HG03439 (cell line): ENCODE results near the gene SART3.

Experiments
- ATAC-seq: cut with Tn5 transposase; IDR thresholded peaks from one replicate; pipeline ENCODE4 v1.9.1; 2021; ENCODE audit warnings: mild to moderate bottlenecking, moderate library complexity; ENCODE audit not compliant: unreplicated experiment

SART3 gene, protein sequence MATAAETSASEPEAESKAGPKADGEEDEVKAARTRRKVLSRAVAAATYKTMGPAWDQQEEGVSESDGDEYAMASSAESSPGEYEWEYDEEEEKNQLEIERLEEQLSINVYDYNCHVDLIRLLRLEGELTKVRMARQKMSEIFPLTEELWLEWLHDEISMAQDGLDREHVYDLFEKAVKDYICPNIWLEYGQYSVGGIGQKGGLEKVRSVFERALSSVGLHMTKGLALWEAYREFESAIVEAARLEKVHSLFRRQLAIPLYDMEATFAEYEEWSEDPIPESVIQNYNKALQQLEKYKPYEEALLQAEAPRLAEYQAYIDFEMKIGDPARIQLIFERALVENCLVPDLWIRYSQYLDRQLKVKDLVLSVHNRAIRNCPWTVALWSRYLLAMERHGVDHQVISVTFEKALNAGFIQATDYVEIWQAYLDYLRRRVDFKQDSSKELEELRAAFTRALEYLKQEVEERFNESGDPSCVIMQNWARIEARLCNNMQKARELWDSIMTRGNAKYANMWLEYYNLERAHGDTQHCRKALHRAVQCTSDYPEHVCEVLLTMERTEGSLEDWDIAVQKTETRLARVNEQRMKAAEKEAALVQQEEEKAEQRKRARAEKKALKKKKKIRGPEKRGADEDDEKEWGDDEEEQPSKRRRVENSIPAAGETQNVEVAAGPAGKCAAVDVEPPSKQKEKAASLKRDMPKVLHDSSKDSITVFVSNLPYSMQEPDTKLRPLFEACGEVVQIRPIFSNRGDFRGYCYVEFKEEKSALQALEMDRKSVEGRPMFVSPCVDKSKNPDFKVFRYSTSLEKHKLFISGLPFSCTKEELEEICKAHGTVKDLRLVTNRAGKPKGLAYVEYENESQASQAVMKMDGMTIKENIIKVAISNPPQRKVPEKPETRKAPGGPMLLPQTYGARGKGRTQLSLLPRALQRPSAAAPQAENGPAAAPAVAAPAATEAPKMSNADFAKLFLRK

DNA sequence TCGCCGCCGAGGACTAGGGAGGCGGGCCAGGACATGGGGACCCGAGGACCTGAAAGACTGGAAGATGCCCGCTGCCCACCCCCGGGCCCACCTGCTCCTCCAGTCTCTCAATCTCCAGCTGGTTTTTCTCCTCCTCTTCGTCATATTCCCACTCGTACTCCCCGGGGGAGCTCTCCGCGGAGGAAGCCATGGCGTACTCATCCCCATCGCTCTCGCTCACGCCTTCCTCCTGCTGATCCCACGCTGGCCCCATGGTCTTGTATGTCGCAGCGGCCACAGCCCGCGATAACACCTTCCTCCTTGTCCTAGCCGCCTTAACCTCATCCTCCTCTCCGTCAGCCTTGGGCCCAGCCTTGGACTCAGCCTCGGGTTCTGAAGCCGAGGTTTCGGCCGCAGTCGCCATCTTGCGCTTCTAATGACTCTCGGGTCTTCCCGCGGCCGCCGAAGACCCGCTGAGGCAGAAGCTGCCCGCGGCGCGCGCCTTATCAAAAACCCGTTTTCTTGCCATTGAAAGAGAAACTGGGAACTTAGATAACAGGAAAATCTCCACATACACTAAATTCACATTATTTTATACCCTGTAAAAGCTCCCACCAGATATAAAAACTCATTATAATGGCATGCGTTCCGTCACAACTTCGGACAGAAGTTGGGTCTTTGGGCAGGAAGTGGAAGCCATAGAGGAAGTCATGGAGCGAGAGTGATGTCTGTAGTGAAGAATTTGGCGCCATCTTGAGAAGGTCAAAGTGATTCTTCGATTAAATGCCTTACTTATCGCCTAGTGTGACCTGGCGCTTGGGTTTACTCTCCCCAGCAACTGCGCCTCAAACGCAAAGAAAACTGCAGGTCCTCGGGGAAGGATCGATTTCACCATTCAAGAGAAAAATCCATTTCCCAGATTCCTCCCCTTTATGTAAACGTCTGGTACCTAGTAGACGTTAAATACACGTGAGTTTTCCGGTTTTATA is at the start of gene SART3:
SART3 (minus strand) TSS at position 422 of the 968 bp plus-strand sequence; CDS start at position 403, 19 bp downstream.
- peak; percentile 44 for ATAC-seq

DNA sequence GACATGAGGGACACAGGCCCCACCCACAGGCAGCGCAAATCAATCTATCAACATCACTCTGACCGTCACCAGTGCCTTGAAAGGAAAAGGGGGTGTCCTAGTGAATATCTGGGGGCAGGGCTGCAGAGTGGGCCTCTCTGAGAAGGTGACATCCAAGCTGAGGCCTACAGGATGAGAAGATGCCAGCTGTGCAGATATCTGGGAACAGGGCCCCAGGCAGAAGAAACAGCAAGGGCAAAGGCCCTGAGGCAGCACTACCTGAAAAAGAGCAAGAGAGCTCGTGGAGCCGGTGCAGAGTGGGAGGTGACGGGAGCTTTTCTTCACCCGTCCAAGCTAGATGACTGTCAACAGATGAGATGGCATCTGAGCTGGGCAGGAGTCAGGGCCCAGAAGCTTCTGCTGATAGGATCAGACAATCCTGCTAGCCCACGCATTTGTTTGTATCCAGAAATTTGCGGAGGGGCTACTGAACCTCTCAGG is 49.4 kb upstream of the SART3 start:
- ATAC-seq = no peak

DNA sequence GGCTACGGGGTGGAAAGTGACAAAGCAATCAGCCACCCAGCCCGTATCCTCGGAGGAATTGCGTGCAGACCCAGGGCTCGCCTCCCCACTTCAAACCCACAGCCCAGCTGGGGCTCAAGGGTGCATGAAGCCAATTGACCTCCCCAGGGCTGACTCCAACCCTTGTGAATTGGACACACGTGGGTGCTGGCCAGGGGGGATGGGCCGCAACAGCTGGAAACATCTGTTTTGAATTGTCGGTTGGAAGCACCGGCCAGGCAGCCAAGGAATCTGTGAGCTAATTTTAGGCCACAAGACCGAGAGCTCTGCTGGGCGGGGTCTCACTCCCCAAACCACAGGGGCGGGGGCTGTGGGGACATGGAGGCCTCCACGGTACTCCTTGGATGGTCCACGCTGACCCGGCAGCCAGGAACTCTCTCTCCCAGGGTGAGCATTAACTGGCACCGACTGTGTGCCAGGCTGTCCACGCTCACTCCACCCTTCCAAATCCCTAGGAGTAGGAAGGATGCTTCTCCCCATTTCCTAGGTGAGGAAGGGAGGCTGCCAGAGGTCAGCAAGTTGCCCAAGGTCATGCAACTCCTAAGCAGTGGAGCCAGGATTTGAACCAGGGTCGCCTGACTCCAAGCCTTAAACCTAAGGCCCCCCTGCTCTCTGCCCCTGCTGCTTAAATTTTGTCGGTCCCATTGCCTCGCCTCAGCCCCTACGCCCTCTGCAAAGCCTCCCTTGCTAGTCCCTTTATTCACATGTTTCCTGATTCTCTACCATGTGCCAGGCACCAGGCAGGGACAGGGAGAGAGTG is 48.8 kb upstream of the SART3 start:
- no peak for ATAC-seq

DNA sequence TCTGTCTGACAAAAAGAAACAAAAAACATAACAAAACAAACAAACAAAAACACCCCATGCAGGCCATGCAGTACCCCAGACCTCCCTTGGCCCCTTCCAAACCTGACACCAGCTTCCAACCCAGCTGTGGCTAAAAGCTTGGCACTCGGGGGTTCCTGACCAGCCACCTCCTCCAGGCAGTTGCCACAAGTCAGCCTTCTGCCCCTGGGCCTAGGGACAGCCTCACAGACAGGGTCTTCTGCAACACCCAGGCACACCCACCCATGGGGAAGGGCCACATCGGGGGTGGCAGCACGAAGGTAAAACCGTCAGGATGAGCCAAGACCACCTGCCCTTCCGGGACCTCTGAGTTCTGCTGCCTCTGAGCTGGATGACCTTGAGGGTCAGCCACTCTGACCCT is 47.6 kb upstream of the SART3 start:
- ATAC-seq = no peak

DNA sequence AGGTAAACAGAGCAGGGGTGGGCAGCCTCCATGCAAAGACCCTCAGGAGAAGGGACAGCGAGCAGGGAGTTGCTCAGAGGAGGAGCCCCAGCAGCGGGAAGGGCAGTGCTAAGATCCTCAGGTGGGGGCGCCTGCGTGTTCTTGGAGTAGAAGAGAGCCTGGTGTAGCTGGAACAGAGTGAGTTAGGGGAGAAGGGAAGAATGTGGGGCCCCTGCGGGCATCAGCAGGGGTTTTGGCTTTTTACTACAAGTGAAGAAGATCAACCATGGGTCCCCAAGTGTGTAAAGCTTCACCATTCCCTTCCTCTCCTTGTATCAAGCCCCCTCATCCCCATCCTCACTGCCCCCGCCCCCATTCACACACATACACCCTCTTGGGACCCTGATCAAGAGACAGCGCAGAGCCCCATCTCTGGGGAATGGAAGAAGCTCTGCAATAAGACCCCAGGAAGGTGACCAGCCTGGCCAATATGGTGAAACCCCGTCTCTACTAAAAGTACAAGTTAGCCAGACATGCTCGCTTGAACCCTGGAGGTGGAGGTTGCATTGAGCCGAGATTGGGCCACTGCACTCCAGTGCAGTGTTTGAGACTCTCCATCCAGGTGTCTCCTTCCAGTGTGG is 47.1 kb upstream of the SART3 start:
- ATAC-seq = no peak

DNA sequence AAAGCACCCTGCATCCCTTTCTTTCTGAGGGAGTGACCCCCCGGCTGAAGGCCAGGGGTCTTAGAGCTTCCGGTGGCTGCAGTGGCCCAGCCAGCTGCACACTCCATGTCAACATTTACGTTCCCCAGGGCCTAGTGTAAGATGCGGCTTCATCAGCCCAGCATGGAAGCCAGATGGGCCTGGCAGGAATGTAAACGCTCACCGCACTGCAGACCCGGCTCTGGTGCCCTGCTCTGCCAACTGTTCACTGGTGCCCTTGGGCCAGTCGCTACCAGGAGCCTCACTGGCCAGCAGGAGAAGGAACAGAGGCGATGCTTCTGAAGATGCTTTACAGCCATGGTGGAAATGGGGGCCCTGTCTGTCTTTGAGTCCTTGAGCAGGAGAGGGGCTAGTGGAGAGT is 45.5 kb upstream of the SART3 start:
- ATAC-seq = no peak

DNA sequence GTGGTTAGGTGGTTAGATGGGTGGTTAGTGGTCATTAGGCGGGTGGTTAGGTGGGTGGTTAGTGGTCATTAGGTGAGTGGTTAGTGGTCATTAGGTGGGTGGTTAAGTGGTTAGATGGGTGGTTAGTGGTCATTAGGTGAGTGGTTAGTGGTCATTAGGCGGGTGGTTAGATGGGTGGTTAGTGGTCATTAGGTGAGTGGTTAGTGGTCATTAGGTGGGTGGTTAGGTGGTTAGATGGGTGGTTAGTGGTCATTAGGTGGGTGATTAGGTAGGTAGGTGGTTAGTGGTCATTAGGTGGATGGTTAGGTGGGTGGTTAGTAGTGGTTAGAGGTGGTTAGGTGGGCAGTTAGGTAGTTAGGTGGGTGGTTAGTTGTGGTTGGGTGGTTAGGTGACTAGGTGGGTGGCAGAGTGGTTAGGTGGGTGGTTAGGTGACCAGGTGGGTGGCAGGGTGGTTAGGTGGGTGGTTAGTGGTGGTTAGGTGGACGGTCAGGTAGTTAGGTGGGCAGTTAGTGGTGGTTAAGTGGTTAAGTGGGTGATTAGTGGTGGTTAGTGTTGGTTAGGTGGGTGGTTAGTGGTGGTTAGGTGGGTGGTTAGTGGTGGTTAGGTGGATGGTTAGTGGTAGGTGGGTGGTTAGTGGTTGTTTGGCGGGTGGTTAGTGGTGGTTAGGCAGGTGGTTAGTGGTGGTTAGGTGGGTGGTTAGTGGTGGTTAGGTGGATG is 44.9 kb upstream of the SART3 start:
- no peak for ATAC-seq

DNA sequence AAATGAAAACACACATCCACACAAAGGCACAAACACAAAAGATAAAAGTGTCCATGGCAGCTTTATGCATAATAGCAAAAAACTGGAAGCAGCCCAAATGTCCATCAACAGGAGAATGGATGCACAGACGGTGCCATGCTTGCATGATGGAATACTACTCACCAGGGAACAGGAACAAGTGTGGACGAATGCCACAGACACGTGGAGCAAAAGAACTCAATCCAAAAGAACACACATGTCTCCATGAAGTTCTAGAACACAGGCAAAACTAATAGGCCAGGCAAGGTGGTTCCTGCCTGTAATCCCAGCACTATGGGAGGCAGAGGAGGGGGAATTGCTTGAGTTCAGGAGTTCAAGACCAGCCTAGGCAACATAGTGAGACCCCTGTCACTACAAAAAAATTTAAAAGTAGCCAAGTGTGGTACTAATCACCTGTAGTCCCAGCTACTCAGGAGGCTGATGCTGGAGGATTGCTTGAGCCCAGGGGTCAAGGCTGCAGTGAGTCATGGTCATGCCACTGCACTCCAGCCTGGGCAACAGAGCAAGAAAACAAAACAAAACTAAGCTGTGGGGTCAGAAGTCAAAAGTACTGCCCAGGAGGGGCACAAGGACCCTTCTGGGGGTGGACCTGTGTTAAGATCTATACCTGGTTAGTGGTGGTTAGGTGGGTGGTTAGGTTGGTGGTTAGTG is 44.2 kb upstream of the SART3 start:
- ATAC-seq = no peak

DNA sequence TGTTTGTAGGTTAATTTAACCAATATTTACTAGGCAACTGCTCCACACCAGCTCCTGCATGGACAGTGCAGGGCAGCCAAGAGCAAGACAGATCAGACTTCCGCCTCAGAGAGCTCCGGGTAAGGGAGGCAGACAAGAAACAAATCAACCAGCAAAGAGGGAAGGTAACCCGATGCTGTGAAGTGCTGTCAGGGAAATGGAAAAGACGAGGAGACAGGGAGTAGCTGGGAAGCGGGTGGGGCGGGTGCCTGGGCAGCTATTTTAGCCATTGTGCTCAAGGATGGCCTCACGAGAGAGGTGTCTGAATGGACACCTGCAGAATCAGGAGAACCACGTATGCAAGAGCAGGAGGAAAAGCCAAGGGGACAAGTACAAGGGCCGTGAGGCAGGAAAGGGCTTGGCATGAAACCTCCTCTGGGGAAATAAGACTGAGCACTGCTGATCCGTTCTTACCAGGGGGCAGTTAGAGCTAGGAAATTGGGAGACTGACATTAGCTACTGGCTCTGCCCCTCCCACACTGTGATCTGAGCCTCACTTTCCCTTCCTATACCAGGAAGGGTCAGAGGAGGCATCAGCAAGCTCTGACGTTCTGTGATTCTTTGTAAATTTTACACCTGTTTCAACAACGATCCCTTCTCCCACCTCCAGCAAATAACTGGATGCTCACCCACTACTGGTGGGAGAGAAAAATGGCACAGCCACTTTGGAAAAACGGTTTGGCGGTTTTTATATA is 43.4 kb upstream of the SART3 start:
- no peak for ATAC-seq

DNA sequence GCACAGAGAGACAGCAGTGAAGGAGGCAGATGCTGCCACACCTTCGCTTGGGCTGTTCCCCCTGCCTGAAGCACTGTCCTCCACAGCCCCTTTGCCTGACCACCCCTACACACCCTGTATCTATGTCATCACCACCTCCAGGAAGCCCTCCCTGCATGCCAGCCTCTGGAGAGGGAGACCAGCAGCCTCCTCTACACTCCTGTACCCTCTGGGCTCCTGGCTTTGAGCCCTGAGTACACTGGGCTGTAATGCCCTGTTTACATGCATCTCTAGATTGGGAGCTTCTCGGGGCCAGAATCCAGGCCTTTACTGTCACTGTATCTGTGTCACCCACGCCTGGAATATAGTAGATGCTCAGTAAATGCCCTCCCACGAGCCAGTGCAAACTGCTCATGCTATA is 42.8 kb upstream of the SART3 start:
- no peak for ATAC-seq

DNA sequence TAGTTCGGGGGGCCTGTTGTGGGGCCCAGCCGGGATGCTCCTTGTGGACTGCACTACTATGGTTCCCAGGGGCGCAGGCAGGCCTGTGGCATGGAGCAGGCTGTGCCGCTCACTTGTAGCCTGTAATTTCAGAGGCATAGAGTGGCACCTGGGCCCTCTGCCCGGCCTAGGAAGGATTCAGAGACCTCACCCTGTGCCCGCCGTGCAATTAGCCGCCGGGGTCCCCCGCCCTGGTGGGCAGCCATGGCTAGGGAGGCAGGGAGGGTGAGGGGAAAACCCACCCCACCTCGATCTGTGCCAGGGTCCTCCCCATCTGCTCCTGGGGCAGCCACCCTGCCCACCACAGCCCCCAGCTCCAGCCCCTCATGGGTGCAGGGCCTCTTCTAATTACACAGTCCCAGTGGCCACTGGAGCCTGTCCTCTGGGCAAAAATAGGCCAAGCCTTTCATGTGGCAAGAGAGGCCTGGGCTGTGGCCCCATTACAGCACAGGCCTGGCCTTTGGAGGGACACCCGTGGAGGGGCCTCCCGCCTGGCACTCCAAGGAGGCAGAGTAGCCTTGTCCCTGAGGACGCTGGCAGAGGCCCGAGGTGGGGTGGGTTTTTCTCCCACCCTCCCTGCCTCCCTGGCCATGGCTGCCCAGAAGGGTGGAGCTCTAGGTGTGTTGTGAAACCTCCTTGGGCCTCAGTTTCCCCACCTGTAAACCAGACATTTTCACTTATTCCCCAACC is 42.2 kb upstream of the SART3 start:
- ATAC-seq = no peak

DNA sequence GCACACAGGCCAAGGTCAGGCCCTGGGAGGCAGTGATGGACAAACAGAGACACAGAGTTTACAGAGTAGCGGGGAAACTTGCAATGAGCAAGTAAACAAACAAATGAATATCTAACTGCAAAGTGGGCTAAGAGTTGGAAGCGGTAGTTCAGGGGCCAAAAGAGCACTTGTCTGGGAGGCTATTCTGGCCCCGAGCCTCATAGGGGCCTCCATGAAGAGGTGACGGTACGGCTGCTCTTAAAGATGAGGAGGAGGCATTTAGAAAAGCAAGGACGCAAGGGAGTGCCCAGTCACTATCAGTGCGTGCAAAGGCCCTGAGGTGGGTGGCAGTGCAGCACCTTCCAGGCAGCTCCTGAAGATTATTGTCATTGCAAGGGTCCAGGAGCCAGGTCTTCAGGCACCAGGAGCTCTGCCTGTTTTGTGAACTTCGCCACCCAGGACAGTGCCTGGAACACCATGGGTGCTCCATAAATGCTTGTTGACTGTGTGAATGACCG is 41.3 kb upstream of the SART3 start:
- no peak for ATAC-seq

DNA sequence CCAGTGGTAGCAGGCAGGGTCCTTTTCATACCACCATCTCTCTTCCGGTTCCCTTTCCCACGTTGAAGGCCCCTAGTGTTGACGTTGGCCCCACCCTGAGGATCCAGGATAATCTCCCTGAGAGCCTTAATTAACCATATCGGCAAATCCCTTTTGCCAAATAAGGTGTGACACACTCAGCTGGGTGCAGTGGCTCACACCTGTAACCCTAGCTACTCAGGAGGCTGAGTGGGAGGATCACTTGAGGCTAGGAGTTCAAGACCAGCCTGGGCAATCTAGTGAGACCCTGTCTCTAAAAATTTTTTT is 39.7 kb upstream of the SART3 start:
- ATAC-seq = no peak

DNA sequence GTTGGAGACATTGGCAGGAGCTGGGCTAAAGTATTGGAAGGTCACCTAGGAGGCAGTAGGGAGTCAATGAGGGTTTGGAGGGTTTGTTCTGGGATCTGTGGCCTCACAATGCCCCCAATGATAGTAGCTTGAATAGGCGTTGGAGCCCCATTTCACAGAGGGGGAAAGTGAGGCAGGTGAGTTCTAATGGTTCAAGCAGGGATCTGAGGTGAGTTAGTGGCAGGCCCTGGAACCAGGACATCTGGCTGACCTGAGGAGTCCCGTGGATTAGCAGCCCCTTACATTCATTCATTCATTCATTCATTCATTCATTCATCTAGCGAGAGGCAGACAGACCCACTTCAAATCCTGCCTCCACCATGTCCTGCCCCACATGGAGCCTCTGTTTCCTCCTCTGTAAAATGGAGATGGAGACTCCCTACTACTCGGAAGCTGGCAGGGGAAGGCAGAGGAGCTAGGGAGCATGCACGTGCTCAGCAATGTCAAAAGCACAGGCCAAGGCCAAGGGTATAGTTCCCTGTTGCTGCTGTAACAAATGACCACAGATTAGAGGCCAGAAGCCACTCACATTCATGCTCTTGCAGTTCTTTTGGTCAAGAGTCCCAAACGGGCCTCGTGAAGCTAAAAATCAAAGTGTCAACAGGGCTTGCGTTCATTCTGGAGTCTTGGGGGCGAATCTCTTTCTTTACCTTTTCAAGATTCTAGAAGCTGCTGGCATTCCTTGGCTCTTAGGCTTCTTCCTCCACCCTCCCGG is 39.2 kb upstream of the SART3 start:
- no peak for ATAC-seq

DNA sequence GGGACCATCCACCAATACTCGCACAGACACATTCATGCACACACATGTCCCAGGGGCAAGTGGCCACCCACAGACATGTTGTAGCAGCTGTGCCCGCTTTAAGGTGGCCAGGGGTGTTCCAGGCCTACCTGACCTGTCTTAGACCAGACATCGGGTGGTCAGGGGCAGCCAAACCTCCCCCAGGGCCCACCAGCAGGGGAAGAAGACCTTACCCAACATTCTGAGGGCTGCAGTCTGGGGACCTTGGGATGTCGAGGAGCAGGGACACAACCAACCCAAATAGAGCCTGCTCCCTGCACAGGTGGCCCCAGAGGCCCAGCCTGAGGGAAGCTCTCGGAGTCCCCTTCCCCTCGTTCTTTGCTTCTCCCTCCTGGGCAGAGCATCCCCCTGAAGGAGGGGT is 38.6 kb upstream of the SART3 start:
- no peak for ATAC-seq
